SK-N-MC (cell line): ENCODE results near the gene LRRC56.
"Not testable (repeated sequence)": the region's sequence is repeated elsewhere in the genome, so short reads cannot be mapped to it uniquely, and the experiment has no call there.

Experiments used
- DNase-seq: peaks from one replicate; pipeline ENCODE4 v3.0.0-alpha.2; 2011; ENCODE audit warnings: low read depth, low spot score
- H3K27ac ChIP-seq: fragments of 200-600 bp; sonication (generic); 2 replicates; pipeline ENCODE4 v1.5.1; 2016; ENCODE audit warnings: mixed run types
- H3K36me3 ChIP-seq: fragments of 200-600 bp; sonication (generic); 2 replicates; pipeline ENCODE4 v1.6.1; 2017; ENCODE audit warnings: antibody characterized with exemption, low read length, mixed read lengths; ENCODE audit not compliant: insufficient read depth
- H3K4me3 ChIP-seq: fragments of 200-600 bp; sonication (generic); 2 replicates; pipeline ENCODE4 v1.5.1; 2016
- H3K9ac ChIP-seq: fragments of 200-600 bp; sonication (generic); 2 replicates; pipeline ENCODE4 v1.8.0; 2017; ENCODE audit warnings: mixed run types, mixed read lengths; ENCODE audit not compliant: insufficient read length
- H3K9me3 ChIP-seq: fragments of 200-600 bp; sonication (generic); 2 replicates; pipeline ENCODE4 v1.6.1; 2017; ENCODE audit warnings: low read depth, mild to moderate bottlenecking, antibody characterized with exemption, low read length, moderate library complexity, mixed read lengths
- EZH2 ChIP-seq: fragments of 200-600 bp; sonication (generic); IDR thresholded peaks from one replicate; pipeline ENCODE4 v1.6.1; 2017; ENCODE audit warnings: antibody characterized with exemption
- FOXP2 ChIP-seq: optimal IDR thresholded peaks from 2 replicates; pipeline ENCODE3; 2011; ENCODE audit warnings: mild to moderate bottlenecking, moderate library complexity; ENCODE audit not compliant: insufficient read depth; ENCODE audit errors: extremely low read length, control extremely low read depth
- POLR2AphosphoS5 ChIP-seq: IDR thresholded peaks from 2 replicates; pipeline ENCODE4 v1.6.1; 2012; ENCODE audit warnings: mild to moderate bottlenecking, low read depth, low read length, borderline replicate concordance

LRRC56 gene

GRCh38 chr11:512761-513595 is 24.3 kb upstream of the LRRC56 start:
- DNase-seq, result no peak
- Histone ChIP-seq H3K27ac (no peak overlapping the region), H3K9me3 (no peaks in the 10 kb centered on the region), H3K36me3 (peaks cover 7% of the 10 kb centered on the region; the same call in 1 of the 2 replicates), H3K9ac (no peak overlapping the region), H3K4me3 (no peak overlapping the region)
- TF ChIP-seq FOXP2 (no peak), POLR2AphosphoS5 (no peak), EZH2 (no peak)

- no peak for TF ChIP-seq POLR2AphosphoS5
- no peak for TF ChIP-seq EZH2
- TF ChIP-seq FOXP2, result no peak
- no peak overlapping the region for H3K27ac ChIP-seq
- DNase-seq, result no peak
- H3K4me3 ChIP-seq, result no peak overlapping the region
- H3K9ac ChIP-seq, result no peak overlapping the region
- peaks cover 4% of the 10 kb centered on the region; the same call in 1 of the 2 replicates for H3K36me3 ChIP-seq
- H3K9me3 ChIP-seq, result no peaks in the 10 kb centered on the region
These were observed 22.7 kb upstream of the LRRC56 start for GRCh38 chr11:514606-515005.

GRCh38 chr11:515131-515530 is 22.2 kb upstream of the LRRC56 start:
- H3K4me3 ChIP-seq, result no peak overlapping the region
- TF ChIP-seq POLR2AphosphoS5 (no peak), EZH2 (no peak), FOXP2 (no peak)
- DNase-seq, result no peak
- H3K9me3 ChIP-seq, result no peaks in the 10 kb centered on the region
- no peak overlapping the region for H3K9ac ChIP-seq
- H3K27ac ChIP-seq, result no peak overlapping the region
- no peaks in the 10 kb centered on the region; the same call in 1 of the 2 replicates for H3K36me3 ChIP-seq

- TF ChIP-seq POLR2AphosphoS5 (no peak), EZH2 (no peak), FOXP2 (no peak)
- Histone ChIP-seq H3K9ac (no peak overlapping the region), H3K4me3 (no peak overlapping the region), H3K27ac (no peak overlapping the region), H3K9me3 (no peaks in the 10 kb centered on the region), H3K36me3 (no peaks in the 10 kb centered on the region)
- no peak for DNase-seq
These were observed 20.9 kb upstream of the LRRC56 start for GRCh38 chr11:516400-516799.

GRCh38 chr11:516918-517685 is 20.2 kb upstream of the LRRC56 start:
- not testable (repeated sequence) for H3K9ac ChIP-seq, DNase-seq, H3K4me3 ChIP-seq, H3K9me3 ChIP-seq, H3K27ac ChIP-seq, H3K36me3 ChIP-seq

GRCh38 chr11:518463-519202 is 18.7 kb upstream of the LRRC56 start:
- H3K9ac ChIP-seq, result peak overlapping the region; percentile 57
- no peak for TF ChIP-seq EZH2
- peak; percentile 63; the same call in 1 of the 2 replicates for TF ChIP-seq POLR2AphosphoS5
- no peak for TF ChIP-seq FOXP2
- H3K36me3 ChIP-seq, result no peaks in the 10 kb centered on the region
- DNase-seq, result no peak
- H3K4me3 ChIP-seq, result peak overlapping the region; percentile 78
- no peak overlapping the region for H3K27ac ChIP-seq
- H3K9me3 ChIP-seq, result no peaks in the 10 kb centered on the region

- Histone ChIP-seq H3K9ac (no peak overlapping the region), H3K9me3 (no peaks in the 10 kb centered on the region), H3K4me3 (no peak overlapping the region), H3K36me3 (no peaks in the 10 kb centered on the region), H3K27ac (no peak overlapping the region)
- TF ChIP-seq EZH2 (no peak), POLR2AphosphoS5 (no peak), FOXP2 (no peak)
- DNase-seq, result no peak
These were observed 16.7 kb upstream of the LRRC56 start for GRCh38 chr11:520428-521176.

GRCh38 chr11:521177-521688 is 16.1 kb upstream of the LRRC56 start:
- no peak overlapping the region for H3K27ac ChIP-seq
- H3K4me3 ChIP-seq, result no peak overlapping the region
- TF ChIP-seq EZH2 (no peak), FOXP2 (no peak), POLR2AphosphoS5 (no peak)
- H3K36me3 ChIP-seq, result no peaks in the 10 kb centered on the region
- no peak for DNase-seq
- H3K9ac ChIP-seq, result no peak overlapping the region
- H3K9me3 ChIP-seq, result no peaks in the 10 kb centered on the region
